ENCODE measurements around the gene AFF4.

Gene AFF4

DNA sequence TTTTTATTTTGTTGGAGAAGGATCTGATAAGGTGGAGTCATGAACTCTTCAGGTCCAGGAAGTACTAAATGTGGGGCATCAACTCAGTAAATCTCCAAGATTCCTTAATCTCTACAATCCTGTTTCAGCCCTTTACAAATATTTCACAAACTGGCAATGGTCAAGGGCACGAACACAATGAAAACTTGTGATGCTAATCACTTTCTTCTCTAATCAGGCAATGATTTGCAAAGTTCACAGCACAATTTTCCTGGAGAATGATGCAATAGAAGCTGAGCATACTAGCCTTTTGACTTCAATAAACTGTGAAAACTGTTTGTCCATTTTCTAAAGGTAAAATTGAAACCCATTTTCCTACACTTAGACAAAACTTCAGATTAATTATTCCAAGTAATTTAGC is 114.1 kb downstream of the AFF4 start:
- DNase-seq, result no peak

DNA sequence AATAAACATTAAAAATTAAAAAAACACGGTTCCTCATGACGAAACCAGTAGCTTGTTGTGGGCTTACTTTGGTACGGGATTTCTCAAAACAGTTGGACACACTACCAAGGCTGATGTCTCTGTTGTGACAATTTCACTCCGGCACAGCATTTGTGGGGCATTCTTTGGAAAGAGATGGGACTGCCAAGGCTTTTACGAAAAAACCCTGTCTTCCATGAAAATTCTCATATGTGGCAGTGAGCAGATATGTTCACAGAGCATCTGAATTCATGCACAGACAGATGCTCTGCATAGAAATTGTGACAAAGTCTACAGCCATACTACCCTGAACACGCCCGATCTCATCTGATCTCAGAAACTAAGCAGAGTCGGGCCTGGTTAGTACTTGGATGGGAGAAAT is 115.2 kb downstream of the AFF4 start:
- DNase-seq, result no peak

DNA sequence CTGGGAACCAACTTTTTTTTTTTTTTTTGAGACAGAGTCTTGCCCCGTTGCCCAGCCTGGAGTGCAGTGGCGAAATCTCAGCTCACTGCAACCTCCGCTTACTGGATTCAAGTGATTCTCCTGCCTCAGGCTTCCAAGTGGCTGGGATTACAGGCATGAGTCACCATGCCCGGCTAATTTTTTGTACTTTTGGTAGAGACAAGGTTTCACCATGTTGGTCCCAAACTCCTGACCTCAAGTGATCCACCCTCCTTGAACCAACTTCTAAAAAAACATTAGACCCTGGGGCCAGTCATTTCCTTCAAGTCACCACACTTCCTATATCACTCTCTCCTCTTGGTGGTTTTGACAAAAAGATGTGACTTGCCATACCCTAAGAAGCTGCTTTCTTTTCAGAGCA is 122.1 kb downstream of the AFF4 start:
- no peak for DNase-seq

DNA sequence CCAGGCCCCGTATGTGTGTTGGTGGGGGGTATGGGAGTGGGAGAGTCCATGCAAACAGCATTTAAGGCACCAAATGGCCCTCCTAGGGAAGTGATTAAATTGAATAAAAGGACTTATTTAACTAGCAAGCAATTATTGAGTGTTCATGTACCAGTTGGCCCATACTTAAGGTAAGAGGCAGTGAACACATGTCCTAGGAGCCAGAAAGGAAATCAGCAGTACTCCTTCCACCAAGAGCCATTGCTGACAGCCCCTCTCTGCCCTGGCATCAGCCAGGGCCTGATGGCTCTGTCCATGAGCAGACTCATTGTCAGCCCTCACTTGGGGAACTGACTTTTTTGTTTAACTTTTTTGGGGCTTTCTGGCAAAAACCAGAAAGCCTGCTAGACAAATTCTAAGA is 122.5 kb downstream of the AFF4 start:
- no peak for DNase-seq

DNA sequence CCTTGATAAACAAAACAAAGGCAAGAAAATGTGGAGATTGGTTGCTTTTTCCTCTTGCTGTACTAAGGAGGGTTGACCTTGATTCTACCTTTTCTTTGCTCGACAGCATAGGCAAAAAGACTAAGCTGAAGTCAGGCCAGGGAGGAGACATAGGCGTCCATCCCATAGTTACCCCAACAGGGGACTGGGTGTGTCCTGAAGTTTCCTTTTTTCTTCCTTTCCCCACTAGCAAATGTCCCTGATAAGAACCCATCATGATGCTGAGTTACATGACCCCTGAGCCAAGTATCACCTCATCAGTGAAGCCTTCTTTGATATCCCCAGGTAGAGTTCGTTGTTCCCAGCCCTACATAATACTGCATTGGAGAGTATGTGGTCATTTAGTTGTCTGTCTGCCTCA is 123.1 kb downstream of the AFF4 start:
- DNase-seq, result no peak

DNA sequence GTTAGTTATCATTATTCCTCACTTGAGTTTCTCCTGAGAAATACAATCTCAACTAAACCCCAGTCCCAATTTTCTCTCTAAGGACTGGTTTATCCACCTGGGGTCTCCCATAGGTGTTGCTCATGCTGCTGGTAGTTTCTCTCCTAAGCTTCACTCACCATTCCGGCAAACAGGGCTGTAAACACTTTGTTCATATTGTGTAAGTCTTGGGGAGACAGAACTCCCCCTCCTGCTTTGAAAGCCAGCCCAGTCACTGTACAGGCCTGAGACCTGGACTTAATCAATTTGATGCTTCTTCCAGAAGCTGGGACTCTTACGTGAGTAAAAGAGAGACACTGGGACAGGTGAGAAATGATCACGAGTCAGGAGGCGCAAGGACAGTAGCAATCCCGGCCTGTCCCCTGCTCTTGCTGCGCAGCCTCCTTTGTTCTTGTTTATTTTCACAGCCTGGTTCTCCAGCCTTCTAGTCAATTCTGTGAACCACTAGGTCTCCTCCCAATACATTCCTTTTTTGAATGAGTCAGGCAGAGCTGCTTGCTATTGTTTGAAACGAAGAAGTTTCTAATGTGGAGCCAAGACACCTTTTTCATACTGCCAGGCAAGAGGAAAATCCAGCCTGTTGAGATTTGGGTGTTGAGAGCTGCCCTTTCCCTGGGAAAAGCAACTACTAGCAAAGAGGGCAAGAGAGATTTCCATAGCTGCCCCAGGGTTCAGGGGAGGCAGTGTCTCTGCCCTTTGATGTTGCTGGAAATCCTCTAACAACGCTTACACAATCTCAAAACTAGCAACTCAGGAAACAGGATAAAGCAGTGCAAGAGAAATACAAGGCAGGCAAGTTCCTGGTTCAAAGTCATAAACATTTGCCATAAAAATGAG is 123.8 kb downstream of the AFF4 start:
- DNase-seq, result no peak

DNA sequence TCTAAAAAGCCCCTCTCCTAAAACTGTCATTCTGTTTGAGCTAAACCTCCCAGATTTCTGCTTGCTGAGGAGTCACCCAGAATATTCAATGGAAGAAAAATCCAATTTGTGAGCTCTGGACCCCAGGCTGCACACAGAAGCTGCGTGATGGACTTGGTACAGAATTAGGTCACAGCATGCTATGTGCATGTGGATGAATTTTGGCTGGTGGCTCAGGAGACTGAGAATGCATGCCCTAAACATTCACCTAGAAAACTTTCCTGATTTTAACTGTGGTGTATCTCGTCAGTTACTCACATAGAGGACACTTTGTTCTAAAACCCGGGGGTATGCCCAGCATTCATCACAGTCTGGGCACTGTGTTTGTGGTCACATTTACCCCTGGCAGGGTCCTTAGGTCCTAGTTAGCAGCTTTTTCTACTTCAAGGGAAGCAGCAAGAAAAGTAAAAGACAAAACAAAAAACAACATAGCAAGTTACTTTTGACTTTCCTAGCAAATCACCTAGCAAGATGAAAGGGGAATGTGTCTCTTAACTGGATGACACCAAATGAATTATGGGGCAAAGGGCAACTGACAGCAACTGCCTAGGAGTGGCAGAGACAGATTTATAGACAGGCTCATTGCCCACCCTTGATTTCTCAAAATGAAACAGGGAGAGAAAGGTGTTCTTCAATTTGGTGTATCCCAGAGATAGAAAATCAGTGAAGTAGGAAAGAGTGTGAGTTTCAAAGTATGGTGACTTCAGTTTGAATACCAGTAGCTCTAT is 124.7 kb downstream of the AFF4 start:
- DNase-seq, result no peak

DNA sequence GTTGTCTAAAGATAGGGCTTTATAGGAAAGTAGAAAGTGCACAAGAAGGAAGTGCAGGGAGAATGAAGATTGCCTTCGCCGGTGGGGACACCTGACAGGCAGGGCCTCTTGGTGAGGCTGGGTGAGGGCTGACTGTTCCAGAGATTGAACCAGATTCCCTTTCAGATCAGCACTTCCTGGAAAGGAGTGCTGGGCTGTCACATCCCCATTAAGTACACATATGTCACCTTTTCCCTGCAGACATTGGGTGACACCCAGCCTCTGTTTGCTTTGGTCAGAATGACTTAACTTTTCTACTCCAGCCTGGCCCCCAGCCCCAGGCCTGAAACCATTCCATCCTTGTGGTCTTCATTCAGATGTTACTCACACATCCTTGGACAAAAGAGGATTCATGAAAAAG is 125.6 kb downstream of the AFF4 start:
- DNase-seq, result no peak

GRCh38 chr5:132836852-132837251 is 126.6 kb downstream of the AFF4 start:
- DNase-seq, result no peak

- DNase-seq, result no peak
Measured at GRCh38 chr5:132834057-132834456, 129.4 kb downstream of the AFF4 start.

DNA sequence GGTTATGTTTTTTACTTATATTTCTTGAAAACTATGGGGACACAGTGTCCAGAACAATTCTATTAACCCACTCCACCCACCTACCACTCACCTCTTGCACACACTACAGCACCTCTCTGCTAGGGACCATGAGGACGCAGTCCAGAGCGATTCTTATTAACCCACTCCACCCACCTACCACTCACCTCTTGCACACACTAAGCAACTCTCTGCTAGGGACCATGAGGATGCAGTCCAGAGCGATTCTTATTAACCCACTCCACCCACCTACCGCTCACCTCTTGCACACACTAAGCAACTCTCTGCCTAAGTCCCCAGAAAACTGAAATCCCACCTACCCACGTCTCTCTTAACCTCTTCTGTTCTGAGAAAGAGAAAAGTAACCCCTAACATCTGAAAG is 130.8 kb downstream of the AFF4 start:
- DNase-seq, result no peak

DNA sequence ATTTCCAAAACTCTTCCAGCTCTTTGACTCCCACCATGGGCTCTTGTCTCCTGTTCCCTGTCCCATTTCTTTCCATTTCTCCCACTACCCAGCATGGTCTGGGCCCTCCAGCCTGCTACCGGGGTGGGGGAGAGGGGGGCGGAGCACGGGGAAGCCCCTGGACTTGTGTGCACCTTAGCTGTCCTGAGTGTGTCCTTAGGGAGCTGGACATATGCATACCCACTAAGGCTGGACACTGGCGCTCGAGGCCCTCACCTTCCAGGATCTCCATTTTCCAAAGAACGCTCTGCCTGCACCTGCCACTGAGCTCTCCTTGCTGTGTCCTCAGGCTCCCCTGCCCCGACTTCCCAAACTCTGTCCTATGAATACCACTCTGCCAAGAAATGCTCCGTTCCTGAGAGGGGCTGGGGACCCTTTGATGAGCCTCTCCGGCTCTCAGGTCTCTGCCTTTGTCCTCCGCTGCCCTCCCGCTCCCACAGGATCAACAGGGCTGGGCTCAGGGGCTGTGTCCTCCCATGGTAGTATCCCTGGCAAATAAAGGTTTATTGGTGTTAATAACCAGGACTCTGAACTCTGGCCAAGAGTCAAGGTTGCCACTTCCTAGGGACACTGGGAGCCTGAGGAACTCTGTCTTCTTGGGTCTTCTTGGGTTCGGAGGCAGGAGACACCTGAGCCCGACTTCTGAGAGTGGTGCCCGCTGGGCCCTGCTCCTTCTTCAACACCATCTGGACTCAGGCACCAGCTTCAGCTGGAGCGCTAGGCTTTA is 132.2 kb downstream of the AFF4 start:
- DNase-seq, result no peak

- DNase-seq, result no peak
Measured at GRCh38 chr5:132830436-132831094, 132.9 kb downstream of the AFF4 start, which contains the start of gene SHROOM1. Gene SHROOM1 (minus strand): TSS chr5:132830647. CDS start chr5:132826140, 4,507 bp downstream.

DNA sequence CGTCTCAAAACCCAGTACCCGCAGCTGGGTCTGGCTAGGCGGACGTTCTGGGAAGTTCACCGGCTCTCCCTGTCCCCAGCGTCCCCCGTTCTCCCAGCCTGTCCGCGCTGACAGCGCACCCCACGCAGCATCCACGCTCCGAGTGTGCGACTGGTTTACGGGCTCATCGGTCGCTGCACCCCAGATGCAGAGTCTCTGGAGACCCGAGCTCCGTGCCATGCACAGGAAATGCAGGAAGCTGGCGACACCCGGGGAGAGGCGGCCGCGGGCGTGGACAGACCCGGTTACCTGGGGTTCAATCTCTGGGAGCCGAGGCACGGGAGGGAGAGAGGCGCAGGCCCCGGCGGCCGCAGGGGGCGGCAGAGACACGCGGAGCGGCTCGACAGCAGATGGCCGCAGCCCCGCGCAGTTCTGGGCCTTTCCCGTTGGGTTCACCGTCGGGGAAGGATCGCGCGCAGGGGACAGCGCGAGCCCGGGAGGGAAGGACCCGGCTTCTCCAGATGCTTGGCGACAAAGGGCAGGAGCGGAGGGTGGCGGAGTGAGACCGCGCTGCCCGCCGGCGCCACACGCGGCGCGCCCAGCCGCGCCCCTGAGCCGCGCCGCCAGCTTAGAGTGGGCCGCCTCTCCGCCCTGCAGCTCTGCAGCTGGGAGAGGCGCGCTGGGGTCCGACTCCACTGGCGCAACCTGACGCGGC is 133.5 kb downstream of the AFF4 start:
- peak; percentile 68 to 69 for DNase-seq

GRCh38 chr5:132828846-132829494 is 134.5 kb downstream of the AFF4 start:
- no peak for DNase-seq

GRCh38 chr5:132827943-132828673 is 135.3 kb downstream of the AFF4 start:
- no peak for DNase-seq

DNA sequence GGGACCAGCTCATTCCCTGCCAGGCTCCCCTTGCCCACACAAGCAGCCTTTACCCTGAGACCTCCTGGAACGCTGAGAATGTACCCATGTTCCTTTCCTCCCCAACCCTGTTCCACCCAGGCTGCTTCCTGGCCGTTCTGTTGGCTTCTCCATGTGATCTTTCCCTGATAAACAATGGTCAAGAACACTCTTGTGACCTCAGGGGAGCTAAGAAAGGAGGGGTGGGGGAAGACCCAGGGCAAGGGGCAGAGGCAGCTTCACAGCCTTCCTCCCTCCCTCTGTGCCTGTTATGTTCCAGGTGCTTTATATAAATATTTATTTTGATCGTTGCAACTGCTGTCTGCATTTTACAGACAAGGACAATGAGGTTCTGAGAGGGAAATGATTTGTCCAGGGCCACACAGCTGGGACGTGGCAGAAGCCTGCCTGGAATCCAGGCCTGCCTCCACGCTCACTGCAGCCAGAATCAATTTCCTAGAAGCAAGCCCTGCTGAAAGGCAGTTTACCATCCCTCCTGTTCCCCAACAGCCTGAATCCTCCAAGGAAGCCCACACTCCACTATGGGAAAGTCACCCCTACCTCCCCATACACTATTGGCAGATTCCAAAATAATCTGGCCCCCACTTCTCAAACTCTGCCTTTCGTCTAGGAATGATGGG is 136.9 kb downstream of the AFF4 start:
- DNase-seq, result no peak

DNA sequence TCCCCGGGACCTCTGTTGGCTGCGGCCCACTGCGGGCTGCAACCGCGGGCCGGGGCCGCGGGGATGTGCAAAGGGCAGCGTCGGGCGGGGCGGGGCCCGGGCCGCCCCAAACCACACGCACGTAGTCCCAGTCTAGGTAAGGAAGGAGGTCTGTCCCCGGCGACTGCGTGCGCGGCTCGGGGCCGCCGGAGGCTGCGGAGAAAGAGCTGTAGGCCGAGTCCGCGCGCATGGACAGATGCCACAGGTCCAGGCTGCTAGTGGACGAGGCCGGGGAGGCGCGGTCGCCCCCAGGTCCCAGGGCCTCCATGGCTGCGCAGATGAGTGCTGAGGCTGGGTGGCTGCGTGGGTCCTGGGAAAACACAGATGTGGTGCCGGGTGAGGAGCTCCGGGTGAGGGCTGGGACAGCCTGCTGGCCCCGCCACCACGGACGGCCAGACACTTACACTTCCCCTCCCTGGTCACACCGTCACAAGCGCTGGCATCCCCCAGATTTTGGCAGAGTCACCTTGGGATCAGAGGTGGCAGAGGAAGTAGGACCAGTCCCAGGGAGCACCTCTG is 137.5 kb downstream of the AFF4 start:
- no peak for DNase-seq

All from activated CD4-positive, alpha-beta T cell treated with anti-CD3 and anti-CD28 coated beads for 4 hours (primary cell).